ENCODE data around the gene PPP1R12A.

The PPP1R12A gene

DNA sequence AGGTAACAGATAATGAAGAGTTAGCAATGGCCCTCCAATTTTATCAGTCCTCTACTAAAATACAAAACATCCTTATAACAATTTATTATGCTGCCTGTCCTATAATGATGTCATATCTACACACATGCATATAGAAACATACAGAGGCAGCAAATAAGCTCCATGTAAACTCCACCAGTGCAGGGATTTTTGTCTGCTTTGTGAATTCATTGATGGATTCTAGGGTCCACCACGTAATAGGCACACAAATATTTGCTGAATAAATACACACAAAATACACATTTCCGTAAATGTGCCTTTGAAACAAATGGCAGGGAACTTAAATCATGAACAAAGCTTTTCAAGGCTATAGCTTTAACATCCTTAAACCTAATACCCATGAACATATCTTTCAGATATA is 34.7 kb downstream of the PPP1R12A start:
- in situ Hi-C loops (cut with MboI; ENCODE audit: low pct_unique_long_range_greater_than_20kb, low sequenced_read_pairs, unreplicated experiment) = no loop called here
- TF ChIP-seq, protein P1, sequence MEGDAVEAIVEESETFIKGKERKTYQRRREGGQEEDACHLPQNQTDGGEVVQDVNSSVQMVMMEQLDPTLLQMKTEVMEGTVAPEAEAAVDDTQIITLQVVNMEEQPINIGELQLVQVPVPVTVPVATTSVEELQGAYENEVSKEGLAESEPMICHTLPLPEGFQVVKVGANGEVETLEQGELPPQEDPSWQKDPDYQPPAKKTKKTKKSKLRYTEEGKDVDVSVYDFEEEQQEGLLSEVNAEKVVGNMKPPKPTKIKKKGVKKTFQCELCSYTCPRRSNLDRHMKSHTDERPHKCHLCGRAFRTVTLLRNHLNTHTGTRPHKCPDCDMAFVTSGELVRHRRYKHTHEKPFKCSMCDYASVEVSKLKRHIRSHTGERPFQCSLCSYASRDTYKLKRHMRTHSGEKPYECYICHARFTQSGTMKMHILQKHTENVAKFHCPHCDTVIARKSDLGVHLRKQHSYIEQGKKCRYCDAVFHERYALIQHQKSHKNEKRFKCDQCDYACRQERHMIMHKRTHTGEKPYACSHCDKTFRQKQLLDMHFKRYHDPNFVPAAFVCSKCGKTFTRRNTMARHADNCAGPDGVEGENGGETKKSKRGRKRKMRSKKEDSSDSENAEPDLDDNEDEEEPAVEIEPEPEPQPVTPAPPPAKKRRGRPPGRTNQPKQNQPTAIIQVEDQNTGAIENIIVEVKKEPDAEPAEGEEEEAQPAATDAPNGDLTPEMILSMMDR (IDR thresholded peaks at IDR 0.05; ENCODE audit: extremely low read depth, insufficient read depth, missing control alignments) = no peak
- DNase-seq (ENCODE audit: low spot score) = no peak

DNA sequence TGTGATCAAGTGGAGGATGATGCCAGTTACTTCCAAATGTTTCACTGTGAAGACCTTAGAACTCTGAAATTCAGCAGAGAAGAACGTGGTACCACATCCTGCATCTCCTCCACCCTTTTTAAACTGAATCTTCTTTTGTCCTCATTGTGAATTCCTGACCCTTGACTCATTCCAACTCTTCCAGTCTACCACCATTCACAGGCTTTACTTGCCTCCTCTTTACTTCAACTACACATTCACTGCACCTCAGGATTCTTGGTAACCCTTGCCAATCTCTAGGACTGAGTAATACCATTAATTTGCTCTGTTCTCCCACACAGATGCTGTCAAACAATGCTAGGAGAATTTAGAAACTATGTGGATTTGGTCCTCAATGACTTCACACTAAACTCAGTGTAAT is 37.3 kb downstream of the PPP1R12A start:
- DNase-seq (ENCODE audit: low spot score) = no peak
- in situ Hi-C loops (cut with MboI; ENCODE audit: low pct_unique_long_range_greater_than_20kb, low sequenced_read_pairs, unreplicated experiment) = no loop called here
- TF ChIP-seq, protein P1 (IDR thresholded peaks at IDR 0.05; ENCODE audit: extremely low read depth, insufficient read depth, missing control alignments) = no peak

DNA sequence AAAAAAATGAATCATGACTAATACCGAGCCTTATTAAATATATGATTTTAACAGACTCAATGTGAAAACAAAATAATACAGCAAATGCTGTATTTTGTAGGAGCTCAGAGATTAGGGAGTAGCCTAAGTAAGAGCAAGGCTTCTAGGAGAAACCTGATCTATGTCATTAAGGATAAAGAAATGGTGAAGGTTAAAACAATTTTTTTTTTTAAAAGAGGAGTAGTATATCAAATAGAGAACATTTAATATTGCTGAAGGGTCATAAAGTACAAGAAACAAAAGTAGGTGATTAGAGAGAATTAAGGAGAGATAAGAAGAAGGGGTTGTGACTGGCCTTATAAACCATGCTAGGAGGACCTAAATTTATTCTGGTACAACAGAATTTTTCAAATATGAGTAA is 39.1 kb downstream of the PPP1R12A start:
- no peak for DNase-seq (ENCODE audit: low spot score)
- TF ChIP-seq, protein P1 (IDR thresholded peaks at IDR 0.05; ENCODE audit: extremely low read depth, insufficient read depth, missing control alignments) = no peak
- in situ Hi-C loops (cut with MboI; ENCODE audit: low pct_unique_long_range_greater_than_20kb, low sequenced_read_pairs, unreplicated experiment) = no loop called here

DNA sequence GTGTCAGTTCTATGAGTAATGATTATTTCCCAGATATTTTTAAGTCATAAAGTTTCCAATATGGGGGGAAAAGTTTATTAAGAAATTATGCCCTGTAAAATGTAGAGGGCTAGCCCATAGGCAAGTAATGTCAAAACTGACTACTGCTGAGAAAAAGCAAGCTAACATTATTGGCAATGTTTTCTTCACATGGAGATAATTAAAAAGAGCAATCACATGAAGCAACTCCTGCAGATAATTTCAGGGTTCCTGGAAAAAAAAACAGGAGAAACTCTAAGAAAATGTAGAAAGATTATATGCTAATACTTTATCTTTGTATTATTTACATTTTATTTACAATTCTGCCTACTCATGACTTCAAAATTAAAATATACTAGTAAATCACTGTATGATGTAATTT is 39.8 kb downstream of the PPP1R12A start:
- TF ChIP-seq, protein P1 (IDR thresholded peaks at IDR 0.05; ENCODE audit: extremely low read depth, insufficient read depth, missing control alignments) = no peak
- no peak for DNase-seq (ENCODE audit: low spot score)
- in situ Hi-C loops (cut with MboI; ENCODE audit: low pct_unique_long_range_greater_than_20kb, low sequenced_read_pairs, unreplicated experiment) = no loop called here

DNA sequence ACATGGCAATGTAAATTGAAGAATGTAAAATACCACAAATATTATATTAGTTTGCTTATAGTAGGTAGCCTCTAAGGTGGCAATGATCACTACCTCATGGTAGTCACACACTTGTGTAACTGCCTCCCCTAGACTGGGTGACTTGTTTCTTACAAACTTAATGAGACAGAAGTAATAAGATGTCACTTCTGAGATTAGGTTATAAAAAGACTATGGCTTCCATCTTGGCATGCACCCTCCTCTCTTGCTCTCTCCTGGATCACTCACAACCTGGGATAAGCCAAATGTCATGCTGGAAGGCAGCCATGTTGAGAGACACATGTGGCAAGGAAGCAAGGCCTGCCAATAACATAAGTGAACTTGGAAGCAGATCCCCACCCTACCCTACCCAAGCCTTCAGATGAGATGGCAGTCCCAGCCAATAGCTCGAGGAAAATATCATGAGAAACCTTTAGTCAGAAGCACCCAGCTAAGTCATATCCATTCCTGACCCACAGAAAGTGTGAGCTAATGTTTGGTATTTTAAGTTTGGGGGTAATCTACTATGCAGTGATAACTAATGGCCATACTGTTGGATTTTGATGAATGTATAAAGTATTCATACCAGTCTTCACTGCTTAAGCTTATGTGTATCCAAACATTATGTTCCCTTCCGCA is 43.3 kb downstream of the PPP1R12A start:
- TF ChIP-seq, protein P1 (IDR thresholded peaks at IDR 0.05; ENCODE audit: extremely low read depth, insufficient read depth, missing control alignments) = no peak
- in situ Hi-C loops (cut with MboI; ENCODE audit: low pct_unique_long_range_greater_than_20kb, low sequenced_read_pairs, unreplicated experiment) = no loop called here
- no peak for DNase-seq (ENCODE audit: low spot score)

DNA sequence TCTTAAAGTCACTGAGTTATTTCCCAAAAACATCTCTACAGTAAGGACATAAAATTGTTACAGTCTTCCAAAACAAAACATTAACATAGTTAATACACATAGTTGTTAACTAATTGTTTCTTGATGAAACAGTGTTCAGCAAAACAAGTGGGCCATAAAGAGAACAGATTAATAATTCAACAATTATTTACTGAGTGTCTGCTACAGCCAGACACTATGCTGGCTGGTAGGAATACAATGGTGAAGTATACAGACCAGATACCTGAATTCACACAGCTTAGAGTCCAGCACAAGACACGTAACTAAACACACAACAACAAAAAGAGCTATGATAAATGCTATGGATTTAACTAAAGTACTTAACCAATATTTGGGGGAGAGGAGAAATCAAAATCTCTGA is 47.0 kb downstream of the PPP1R12A start:
- no peak for DNase-seq (ENCODE audit: low spot score)
- in situ Hi-C loops (cut with MboI; ENCODE audit: low pct_unique_long_range_greater_than_20kb, low sequenced_read_pairs, unreplicated experiment) = no loop called here
- TF ChIP-seq, protein P1 (IDR thresholded peaks at IDR 0.05; ENCODE audit: extremely low read depth, insufficient read depth, missing control alignments) = no peak

All from GM13977 (cell line).